Neural progenitor cell (in vitro differentiated cells): ENCODE data around the gene SH3PXD2B. TPM values are rescaled to one million over a fixed set of nuclear protein-coding genes. Genes with fewer than 3 reads are reported as not detected.

Source experiments
- DNase-seq: peaks from one replicate; pipeline ENCODE4 v3.0.0-alpha.2; 2016; ENCODE audit warnings: low spot score
- H2AFZ ChIP-seq: fragments of 200-600 bp; sonication (generic); replicated peaks from 2 replicates; pipeline ENCODE4 v1.6.1; 2016; ENCODE audit warnings: antibody characterized with exemption
- H3F3A ChIP-seq: fragments of 200-600 bp; sonication (generic); 2 replicates; pipeline ENCODE4 v1.6.1; 2016; ENCODE audit warnings: antibody characterized with exemption, low read depth
- H3K27ac ChIP-seq: fragments of 200-600 bp; sonication (generic); 2 replicates; pipeline ENCODE4 v1.5.1; 2016; ENCODE audit warnings: mild to moderate bottlenecking
- H3K27me3 ChIP-seq: fragments of 200-600 bp; sonication (generic); 2 replicates; pipeline ENCODE4 v1.6.1; 2016; ENCODE audit warnings: mild to moderate bottlenecking, moderate library complexity
- H3K36me3 ChIP-seq: fragments of 200-600 bp; sonication (generic); 2 replicates; pipeline ENCODE4 v1.5.1; 2016
- H3K4me1 ChIP-seq: fragments of 200-600 bp; sonication (generic); 2 replicates; pipeline ENCODE4 v1.6.1; 2016; ENCODE audit warnings: mixed run types
- H3K4me2 ChIP-seq: fragments of 200-600 bp; sonication (generic); 2 replicates; pipeline ENCODE4 v1.6.1; 2016
- H3K4me3 ChIP-seq: fragments of 200-600 bp; sonication (generic); 2 replicates; pipeline ENCODE4 v1.5.1; 2016
- H3K79me2 ChIP-seq: fragments of 200-600 bp; sonication (generic); 2 replicates; pipeline ENCODE4 v1.6.1; 2016; ENCODE audit warnings: low read depth
- H3K9ac ChIP-seq: fragments of 200-600 bp; sonication (generic); 2 replicates; pipeline ENCODE4 v1.6.1; 2016
- H3K9me3 ChIP-seq: fragments of 200-600 bp; sonication (generic); 2 replicates; pipeline ENCODE4 v1.5.1; 2016; ENCODE audit warnings: low read depth
- H4K20me1 ChIP-seq: fragments of 200-600 bp; sonication (generic); 2 replicates; pipeline ENCODE4 v1.6.1; 2016; ENCODE audit warnings: low read depth
- H3K27ac Mint-ChIP-seq: 3 replicates; pipeline ENCODE4 v1.8.0; 2021; ENCODE audit warnings: mixed read lengths
- H3K27me3 Mint-ChIP-seq: 2 replicates; pipeline ENCODE4 v1.8.0; 2022; ENCODE audit warnings: low read depth, mild to moderate bottlenecking, inconsistent platforms, moderate library complexity, mixed read lengths; ENCODE audit not compliant: insufficient read depth
- H3K36me3 Mint-ChIP-seq: 3 replicates; pipeline ENCODE4 v1.8.0; 2021; ENCODE audit warnings: mixed read lengths
- H3K4me1 Mint-ChIP-seq: 3 replicates; pipeline ENCODE4 v1.8.0; 2021; ENCODE audit warnings: mixed read lengths
- H3K4me3 Mint-ChIP-seq: 3 replicates; pipeline ENCODE4 v1.8.0; 2021; ENCODE audit warnings: mild to moderate bottlenecking, moderate library complexity, mixed read lengths
- H3K9me3 Mint-ChIP-seq: 3 replicates; pipeline ENCODE4 v1.8.0; 2020; ENCODE audit warnings: mixed read lengths
- EZH2 ChIP-seq: fragments of 200-600 bp; sonication (generic); IDR thresholded peaks from 2 replicates; pipeline ENCODE4 v1.6.1; 2017; ENCODE audit warnings: antibody characterized with exemption, mild to moderate bottlenecking, moderate library complexity
- EZH2phosphoT487 ChIP-seq: fragments of 200-600 bp; sonication (generic); IDR thresholded peaks from 2 replicates; pipeline ENCODE4 v1.6.1; 2017; ENCODE audit warnings: antibody characterized with exemption
- total RNA-seq: library from RNA; depleted of rRNA; stranded (reverse); fragments of >200 nt; gene quantifications from 2 replicates; pipeline ENCODE4 v1.2.3, GENCODE V29; 2015; ENCODE audit warnings: low replicate concordance
- TF ChIP-seq, protein P1 (sequence below): fragments of 200-600 bp; sonication (generic); IDR thresholded peaks from 2 replicates; pipeline ENCODE4 v1.5.1; 2017; ENCODE audit warnings: antibody characterized with exemption, mild to moderate bottlenecking

SH3PXD2B gene
- total RNA-seq, 1 donor from 2014 or later = 27.3 TPM

DNA sequence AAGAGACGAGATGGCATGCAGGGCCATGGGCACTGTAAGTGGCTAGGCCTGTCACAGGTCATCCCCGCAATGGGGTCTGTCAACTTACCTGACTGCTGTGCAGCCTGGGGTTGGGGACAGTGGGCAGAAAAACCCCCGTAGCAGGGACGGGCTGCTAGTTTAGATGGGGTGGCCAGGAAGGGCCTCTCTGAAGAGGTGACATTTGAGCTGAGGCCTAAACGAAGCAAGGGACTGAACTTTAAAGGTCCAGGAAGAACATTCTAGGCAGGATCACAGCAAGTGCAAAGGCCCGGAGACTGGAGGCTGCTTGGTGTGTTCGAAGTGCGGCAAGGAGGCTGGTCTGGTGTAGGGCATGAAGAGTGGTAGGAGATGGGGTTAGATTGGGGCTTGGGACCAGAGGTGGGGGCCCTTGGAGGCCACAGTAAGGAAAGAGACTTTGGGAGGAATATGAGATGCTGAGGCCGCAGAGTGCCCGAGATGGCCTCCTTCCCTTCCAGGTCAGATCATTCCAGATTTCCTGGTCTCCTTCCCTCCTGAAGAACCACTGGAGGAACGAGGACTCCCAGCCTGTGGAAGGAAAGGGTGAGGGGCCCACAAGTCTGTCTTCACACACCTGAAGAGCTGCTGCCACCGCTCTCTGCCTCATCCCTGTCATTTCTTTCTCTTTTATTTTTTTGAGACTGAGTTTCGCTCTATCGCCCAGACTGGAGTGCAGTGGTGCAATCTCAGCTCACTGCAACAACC lies 37.9 kb upstream of the SH3PXD2B start:
- Mint-ChIP-seq H3K27ac (peak overlapping the region; percentile 41), H3K4me1 (peaks cover 4% of the 10 kb centered on the region), H3K9me3 (no peaks in the 10 kb centered on the region), H3K27me3 (peaks cover 8% of the 10 kb centered on the region), H3K4me3 (no peak overlapping the region), H3K36me3 (no peaks in the 10 kb centered on the region)
- Histone ChIP-seq H3K4me2 (no peak overlapping the region), H2AFZ (no peak overlapping the region), H3K4me3 (no peak overlapping the region), H3F3A (no peaks in the 10 kb centered on the region), H3K27me3 (no peaks in the 10 kb centered on the region), H4K20me1 (no peaks in the 10 kb centered on the region), H3K9me3 (no peaks in the 10 kb centered on the region), H3K36me3 (no peaks in the 10 kb centered on the region), H3K4me1 (no peaks in the 10 kb centered on the region), H3K27ac (no peak overlapping the region), H3K79me2 (no peaks in the 10 kb centered on the region), H3K9ac (no peak overlapping the region)
- no peak for DNase-seq
- TF ChIP-seq EZH2 = no peak
- TF ChIP-seq EZH2phosphoT487 = no peak
- TF ChIP-seq, protein P1, sequence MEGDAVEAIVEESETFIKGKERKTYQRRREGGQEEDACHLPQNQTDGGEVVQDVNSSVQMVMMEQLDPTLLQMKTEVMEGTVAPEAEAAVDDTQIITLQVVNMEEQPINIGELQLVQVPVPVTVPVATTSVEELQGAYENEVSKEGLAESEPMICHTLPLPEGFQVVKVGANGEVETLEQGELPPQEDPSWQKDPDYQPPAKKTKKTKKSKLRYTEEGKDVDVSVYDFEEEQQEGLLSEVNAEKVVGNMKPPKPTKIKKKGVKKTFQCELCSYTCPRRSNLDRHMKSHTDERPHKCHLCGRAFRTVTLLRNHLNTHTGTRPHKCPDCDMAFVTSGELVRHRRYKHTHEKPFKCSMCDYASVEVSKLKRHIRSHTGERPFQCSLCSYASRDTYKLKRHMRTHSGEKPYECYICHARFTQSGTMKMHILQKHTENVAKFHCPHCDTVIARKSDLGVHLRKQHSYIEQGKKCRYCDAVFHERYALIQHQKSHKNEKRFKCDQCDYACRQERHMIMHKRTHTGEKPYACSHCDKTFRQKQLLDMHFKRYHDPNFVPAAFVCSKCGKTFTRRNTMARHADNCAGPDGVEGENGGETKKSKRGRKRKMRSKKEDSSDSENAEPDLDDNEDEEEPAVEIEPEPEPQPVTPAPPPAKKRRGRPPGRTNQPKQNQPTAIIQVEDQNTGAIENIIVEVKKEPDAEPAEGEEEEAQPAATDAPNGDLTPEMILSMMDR = no peak

DNA sequence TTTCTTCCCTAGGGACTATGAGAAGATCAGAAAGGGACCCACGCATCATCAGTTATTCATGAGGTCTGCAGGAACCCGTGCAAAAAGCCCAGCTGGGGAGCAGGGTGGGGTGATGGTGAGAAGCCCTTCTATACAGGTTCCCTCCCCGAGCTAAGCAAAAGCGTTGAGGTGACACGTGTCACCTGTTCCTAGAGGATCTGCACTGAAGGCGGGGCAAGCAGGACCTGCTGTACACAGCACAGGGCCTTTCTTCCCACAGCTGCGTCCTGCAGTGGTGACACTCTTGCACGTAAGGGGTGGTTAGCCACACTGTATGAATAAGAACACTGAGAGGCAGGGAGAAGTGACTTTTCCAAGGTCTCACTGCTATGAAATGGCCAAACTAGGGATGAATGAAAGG lies 37.2 kb upstream of the SH3PXD2B start:
- Histone ChIP-seq H3F3A (no peaks in the 10 kb centered on the region), H4K20me1 (no peaks in the 10 kb centered on the region), H3K79me2 (no peaks in the 10 kb centered on the region), H3K4me1 (no peaks in the 10 kb centered on the region), H3K9me3 (no peaks in the 10 kb centered on the region), H3K4me3 (no peak overlapping the region), H3K36me3 (no peaks in the 10 kb centered on the region), H3K4me2 (no peak overlapping the region), H3K27ac (no peak overlapping the region), H3K9ac (no peak overlapping the region), H2AFZ (no peak overlapping the region), H3K27me3 (no peaks in the 10 kb centered on the region)
- Mint-ChIP-seq H3K9me3 (no peaks in the 10 kb centered on the region), H3K36me3 (no peaks in the 10 kb centered on the region), H3K27me3 (peaks cover 12% of the 10 kb centered on the region), H3K27ac (no peak overlapping the region), H3K4me3 (no peak overlapping the region), H3K4me1 (peaks cover 4% of the 10 kb centered on the region)
- DNase-seq = no peak
- no peak for TF ChIP-seq EZH2
- no peak for TF ChIP-seq EZH2phosphoT487
- TF ChIP-seq, protein P1 = no peak

DNA sequence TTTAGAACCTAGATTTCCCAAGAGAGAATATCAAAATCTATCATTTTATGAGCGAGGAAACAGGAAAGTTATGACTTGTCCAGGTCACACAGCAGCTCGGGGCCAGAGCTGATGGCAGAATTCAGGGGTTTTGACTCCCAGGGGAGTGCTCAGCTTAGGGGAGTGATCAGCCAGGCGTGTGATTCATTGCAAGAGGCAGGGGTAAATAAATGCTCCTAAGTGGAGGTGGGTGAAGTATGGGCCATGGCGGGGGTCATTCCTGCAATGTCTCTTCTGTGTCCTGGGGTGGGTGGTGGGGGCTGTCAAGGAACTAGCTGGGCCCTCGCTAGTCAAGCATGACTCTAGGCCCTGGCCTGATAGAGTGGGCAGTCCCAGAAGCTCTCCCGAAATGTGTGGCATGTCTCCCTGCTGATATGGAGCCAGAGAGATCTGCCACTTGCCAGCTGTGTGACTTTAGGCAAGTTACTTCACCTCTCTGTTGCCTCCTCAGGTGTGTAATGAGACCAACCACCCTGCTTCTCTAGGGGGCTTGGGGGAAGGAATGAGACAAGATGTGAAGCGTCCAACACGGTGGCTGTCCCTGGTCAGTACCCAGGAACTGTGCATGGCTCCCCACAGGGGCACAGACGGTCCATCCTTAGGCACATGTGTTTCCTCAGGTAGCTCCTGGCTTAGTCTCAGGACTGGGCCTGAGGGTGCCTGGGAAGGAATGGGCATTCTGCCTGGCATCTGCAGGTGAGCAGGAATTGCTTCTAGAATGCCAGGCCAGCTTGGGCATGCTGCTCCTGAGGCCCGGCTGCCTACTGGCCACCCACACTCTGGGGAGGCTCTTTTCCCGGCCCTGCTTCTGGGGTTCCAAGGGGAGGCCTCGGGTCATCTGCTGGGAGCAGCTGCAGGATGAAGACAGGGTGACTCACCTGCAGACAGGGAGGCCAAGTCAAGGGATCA lies 36.5 kb upstream of the SH3PXD2B start:
- no peak overlapping the region for H3K4me3 ChIP-seq
- H3K4me1 ChIP-seq = no peaks in the 10 kb centered on the region
- no peak for TF ChIP-seq EZH2
- no peak for TF ChIP-seq EZH2phosphoT487
- Mint-ChIP-seq H3K27me3 (peaks cover 15% of the 10 kb centered on the region), H3K4me3 (no peak overlapping the region), H3K27ac (peak overlapping the region; percentile 51), H3K36me3 (no peaks in the 10 kb centered on the region), H3K9me3 (no peaks in the 10 kb centered on the region), H3K4me1 (peaks cover 4% of the 10 kb centered on the region)
- no peaks in the 10 kb centered on the region for H3F3A ChIP-seq
- DNase-seq = no peak
- no peaks in the 10 kb centered on the region for H4K20me1 ChIP-seq
- no peak overlapping the region for H2AFZ ChIP-seq
- no peak overlapping the region for H3K9ac ChIP-seq
- H3K36me3 ChIP-seq = no peaks in the 10 kb centered on the region
- H3K79me2 ChIP-seq = no peaks in the 10 kb centered on the region
- no peak overlapping the region for H3K27ac ChIP-seq
- no peaks in the 10 kb centered on the region for H3K27me3 ChIP-seq
- H3K9me3 ChIP-seq = no peaks in the 10 kb centered on the region
- H3K4me2 ChIP-seq = no peak overlapping the region
